B cell (primary cell): ENCODE measurements around the gene TRAF3.

Experiments used
- EZH2 ChIP-seq: IDR thresholded peaks from 2 replicates; pipeline ENCODE4 v1.6.1; 2012; ENCODE audit warnings: borderline replicate concordance, low read depth, mild to moderate bottlenecking, moderate library complexity, low read length; ENCODE audit not compliant: insufficient read depth, poor library complexity, severe bottlenecking
- TF ChIP-seq, protein P1 (sequence below): fragments of 200-600 bp; IDR thresholded peaks from one replicate; pipeline ENCODE4 v1.8.0; 2022; ENCODE audit warnings: antibody characterized with exemption, mild to moderate bottlenecking

DNA sequence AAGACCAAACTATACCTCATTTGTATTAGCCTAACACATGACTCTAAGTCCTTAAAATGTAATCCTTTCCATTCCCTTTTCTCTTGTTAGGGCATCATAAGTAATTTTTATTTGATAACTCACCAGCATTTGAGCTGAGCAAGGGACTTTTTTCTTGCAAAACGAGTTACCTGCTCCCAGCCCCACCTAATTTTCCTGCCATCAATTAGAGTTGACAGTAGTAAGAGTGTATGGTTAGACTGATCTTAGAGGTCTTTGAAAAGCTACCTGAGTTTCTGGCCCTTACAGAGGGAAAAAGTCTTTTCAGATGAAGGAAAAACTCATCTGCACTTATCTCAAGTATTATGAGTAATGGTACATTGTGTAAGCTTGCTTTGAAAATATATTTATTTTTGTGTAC lies 111.5 kb downstream of the TRAF3 start:
- TF ChIP-seq, protein P1, sequence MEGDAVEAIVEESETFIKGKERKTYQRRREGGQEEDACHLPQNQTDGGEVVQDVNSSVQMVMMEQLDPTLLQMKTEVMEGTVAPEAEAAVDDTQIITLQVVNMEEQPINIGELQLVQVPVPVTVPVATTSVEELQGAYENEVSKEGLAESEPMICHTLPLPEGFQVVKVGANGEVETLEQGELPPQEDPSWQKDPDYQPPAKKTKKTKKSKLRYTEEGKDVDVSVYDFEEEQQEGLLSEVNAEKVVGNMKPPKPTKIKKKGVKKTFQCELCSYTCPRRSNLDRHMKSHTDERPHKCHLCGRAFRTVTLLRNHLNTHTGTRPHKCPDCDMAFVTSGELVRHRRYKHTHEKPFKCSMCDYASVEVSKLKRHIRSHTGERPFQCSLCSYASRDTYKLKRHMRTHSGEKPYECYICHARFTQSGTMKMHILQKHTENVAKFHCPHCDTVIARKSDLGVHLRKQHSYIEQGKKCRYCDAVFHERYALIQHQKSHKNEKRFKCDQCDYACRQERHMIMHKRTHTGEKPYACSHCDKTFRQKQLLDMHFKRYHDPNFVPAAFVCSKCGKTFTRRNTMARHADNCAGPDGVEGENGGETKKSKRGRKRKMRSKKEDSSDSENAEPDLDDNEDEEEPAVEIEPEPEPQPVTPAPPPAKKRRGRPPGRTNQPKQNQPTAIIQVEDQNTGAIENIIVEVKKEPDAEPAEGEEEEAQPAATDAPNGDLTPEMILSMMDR = no peak
- no peak for TF ChIP-seq EZH2
